ENCODE measurements around the gene CDK19. TPM values are rescaled to one million over a fixed set of nuclear protein-coding genes. Genes with fewer than 3 reads are reported as not detected.

The CDK19 gene
- total and polyA plus RNA-seq, 7 experiments from 2014 or later: 1.3 to 24.4 (median 20.4) TPM

DNA sequence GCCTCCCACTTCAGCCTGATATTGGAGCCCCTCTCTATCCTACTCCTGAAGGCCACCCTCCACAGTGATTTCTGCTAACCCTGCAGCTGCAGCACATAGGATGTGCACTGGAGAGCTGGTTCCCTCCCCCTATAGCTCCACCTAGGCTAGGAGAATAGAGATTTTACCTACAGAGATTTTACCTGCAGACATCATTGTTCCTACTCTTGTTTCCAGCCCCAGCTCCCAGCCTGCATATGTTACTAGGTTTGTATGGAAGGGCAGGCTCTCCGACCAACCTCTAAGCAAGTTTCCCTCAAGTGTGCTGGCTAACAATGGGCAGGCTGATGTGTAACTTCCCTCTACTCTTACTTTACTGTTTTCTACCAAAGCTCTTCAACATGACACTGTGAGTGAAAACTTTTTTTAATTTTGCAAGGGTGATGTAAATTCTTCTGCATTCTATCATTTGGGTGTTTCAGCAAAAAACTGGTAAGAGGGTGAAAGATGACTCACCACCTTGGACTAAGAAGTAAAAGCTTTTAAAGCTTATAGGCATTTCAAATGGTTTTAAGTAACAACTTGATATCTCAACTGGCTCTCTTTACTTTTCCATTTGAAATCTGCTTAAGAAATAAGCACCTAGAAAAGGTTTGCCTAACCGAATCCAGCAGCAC is 106.8 kb downstream of the CDK19 start:
- ChIA-PET POLR2A (interaction anchor here (1.3 kb wide), 1 partner anchor 166 kb away, joined by 3 read pairs; the partner anchor contains the start of gene AMD1), CTCF (no interaction called here)
- Mint-ChIP-seq H3K9me3 (peaks cover 0 to 3% (median 0%) of the 10 kb centered on the region in 11 donors), H3K4me1 (peaks cover 0 to 16% (median 0%) of the 10 kb centered on the region in 7 donors), H3K27ac (no peak overlapping the region), H3K4me3 (no peak overlapping the region), H3K36me3 (peaks cover 0 to 27% (median 17%) of the 10 kb centered on the region in 5 donors), H3K27me3 (no peaks in the 10 kb centered on the region)
- DNase-seq (no peak), ATAC-seq (peak; percentile 37)
- Histone ChIP-seq H3K27me3 (ENCODE audit: control insufficient read depth in 2 of 2, insufficient read depth in 2 of 2, low read length in 2 of 2) (no peaks in the 10 kb centered on the region), H3K4me1 (ENCODE audit: control insufficient read depth in 2 of 2, insufficient read depth in 2 of 2, low read length in 2 of 2) (no peaks in the 10 kb centered on the region), H3K4me3 (ENCODE audit: low read length) (no peak overlapping the region), H3K9me3 (ENCODE audit: control insufficient read depth in 2 of 3, low read length in 3 of 3) (no peaks in the 10 kb centered on the region), H3K27ac (ENCODE audit: low read depth, low read length) (no peak overlapping the region), H3K36me3 (ENCODE audit: control insufficient read depth in 2 of 3, insufficient read depth in 3 of 3, low read length in 3 of 3) (no peaks in the 10 kb centered on the region)
- intact Hi-C loops (cut with micrococcal nuclease): no loop called here

DNA sequence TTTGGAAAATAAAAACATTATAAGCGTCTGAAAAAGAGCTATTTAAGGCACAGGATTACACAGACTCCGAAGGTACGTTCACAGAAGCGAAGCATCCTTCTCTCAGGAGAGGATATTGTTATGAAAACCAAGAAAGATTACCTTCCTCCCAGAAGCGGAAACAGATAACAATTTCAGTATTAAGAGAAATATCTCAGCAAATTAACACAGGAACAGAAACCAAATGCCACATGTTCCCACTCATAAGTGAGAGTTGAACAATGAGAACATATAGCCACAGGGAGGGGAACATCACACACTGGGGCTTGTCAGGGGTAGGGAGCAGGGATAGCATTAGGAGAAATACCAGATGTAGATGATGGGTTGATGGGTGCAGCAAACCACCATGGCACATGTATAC is 109.7 kb downstream of the CDK19 start:
- intact Hi-C loops (cut with micrococcal nuclease): no loop called here
- ChIA-PET POLR2A (no interaction called here), CTCF (no interaction called here)
- peaks cover 0 to 18% (median 11%) of the 10 kb centered on the region in 5 donors for H3K36me3 Mint-ChIP-seq
- no peaks in the 10 kb centered on the region for H3K9me3 Mint-ChIP-seq
- no peak overlapping the region for H3K4me3 Mint-ChIP-seq
- H3K4me3 ChIP-seq (ENCODE audit: low read length): no peak overlapping the region
- no peak for ATAC-seq
- no peaks in the 10 kb centered on the region for H3K9me3 ChIP-seq (ENCODE audit: control insufficient read depth in 2 of 3, low read length in 3 of 3)
- DNase-seq: no peak
- no peak overlapping the region for H3K27ac ChIP-seq (ENCODE audit: low read depth, low read length)
- H3K36me3 ChIP-seq (ENCODE audit: control insufficient read depth in 2 of 3, insufficient read depth in 3 of 3, low read length in 3 of 3): no peaks in the 10 kb centered on the region
- H3K4me1 Mint-ChIP-seq: peaks cover 0 to 13% (median 0%) of the 10 kb centered on the region in 7 donors
- H3K4me1 ChIP-seq (ENCODE audit: control insufficient read depth in 2 of 2, insufficient read depth in 2 of 2, low read length in 2 of 2): no peaks in the 10 kb centered on the region
- no peaks in the 10 kb centered on the region for H3K27me3 ChIP-seq (ENCODE audit: control insufficient read depth in 2 of 2, insufficient read depth in 2 of 2, low read length in 2 of 2)
- no peaks in the 10 kb centered on the region for H3K27me3 Mint-ChIP-seq
- H3K27ac Mint-ChIP-seq: no peak overlapping the region

DNA sequence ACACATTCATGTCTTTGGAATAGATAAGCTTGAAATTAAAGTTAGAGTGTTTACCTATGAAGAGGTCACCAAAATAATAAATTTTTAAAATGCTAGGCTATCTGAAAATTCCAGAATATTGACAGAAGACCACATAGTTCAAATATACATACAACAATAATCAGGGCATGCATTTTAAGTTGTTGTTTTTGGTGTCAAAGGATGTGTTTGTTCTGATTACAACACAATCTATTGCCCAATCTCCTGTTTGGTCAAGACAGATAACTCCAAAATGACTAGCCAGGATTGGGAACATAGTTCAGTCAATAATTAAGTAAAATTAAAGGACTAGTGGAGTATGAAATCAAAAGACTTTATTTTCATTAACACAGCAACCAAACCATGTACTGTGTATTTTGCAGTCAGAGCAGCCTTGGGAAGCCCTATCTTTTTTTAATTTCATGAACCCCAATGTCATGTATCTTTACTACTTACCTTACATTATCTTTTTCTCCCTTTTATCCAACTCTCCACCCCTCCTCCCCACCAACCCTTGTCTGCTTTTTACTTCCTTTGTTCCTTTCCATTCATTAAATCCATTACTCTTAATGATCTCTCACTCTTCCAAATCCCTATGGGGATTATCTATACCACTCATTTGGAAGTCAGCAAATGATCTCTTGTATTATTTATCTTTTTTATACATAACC is 111.2 kb downstream of the CDK19 start:
- Histone ChIP-seq H3K4me1 (ENCODE audit: control insufficient read depth in 2 of 2, insufficient read depth in 2 of 2, low read length in 2 of 2) (no peaks in the 10 kb centered on the region), H3K36me3 (ENCODE audit: control insufficient read depth in 2 of 3, insufficient read depth in 3 of 3, low read length in 3 of 3) (no peaks in the 10 kb centered on the region), H3K9me3 (ENCODE audit: control insufficient read depth in 2 of 3, low read length in 3 of 3) (no peaks in the 10 kb centered on the region), H3K4me3 (ENCODE audit: low read length) (no peak overlapping the region), H3K27ac (ENCODE audit: low read depth, low read length) (no peak overlapping the region), H3K27me3 (ENCODE audit: control insufficient read depth in 2 of 2, insufficient read depth in 2 of 2, low read length in 2 of 2) (no peaks in the 10 kb centered on the region)
- intact Hi-C loops (cut with micrococcal nuclease): no loop called here
- DNase-seq (no peak), ATAC-seq (no peak)
- Mint-ChIP-seq H3K27ac (no peak overlapping the region), H3K36me3 (peaks cover 0 to 9% (median 4%) of the 10 kb centered on the region in 5 donors), H3K4me3 (no peak overlapping the region), H3K9me3 (no peaks in the 10 kb centered on the region), H3K4me1 (peaks cover 0 to 11% (median 0%) of the 10 kb centered on the region in 7 donors), H3K27me3 (no peaks in the 10 kb centered on the region)
- CTCF ChIA-PET: no interaction called here
- POLR2A ChIA-PET: no interaction called here

DNA sequence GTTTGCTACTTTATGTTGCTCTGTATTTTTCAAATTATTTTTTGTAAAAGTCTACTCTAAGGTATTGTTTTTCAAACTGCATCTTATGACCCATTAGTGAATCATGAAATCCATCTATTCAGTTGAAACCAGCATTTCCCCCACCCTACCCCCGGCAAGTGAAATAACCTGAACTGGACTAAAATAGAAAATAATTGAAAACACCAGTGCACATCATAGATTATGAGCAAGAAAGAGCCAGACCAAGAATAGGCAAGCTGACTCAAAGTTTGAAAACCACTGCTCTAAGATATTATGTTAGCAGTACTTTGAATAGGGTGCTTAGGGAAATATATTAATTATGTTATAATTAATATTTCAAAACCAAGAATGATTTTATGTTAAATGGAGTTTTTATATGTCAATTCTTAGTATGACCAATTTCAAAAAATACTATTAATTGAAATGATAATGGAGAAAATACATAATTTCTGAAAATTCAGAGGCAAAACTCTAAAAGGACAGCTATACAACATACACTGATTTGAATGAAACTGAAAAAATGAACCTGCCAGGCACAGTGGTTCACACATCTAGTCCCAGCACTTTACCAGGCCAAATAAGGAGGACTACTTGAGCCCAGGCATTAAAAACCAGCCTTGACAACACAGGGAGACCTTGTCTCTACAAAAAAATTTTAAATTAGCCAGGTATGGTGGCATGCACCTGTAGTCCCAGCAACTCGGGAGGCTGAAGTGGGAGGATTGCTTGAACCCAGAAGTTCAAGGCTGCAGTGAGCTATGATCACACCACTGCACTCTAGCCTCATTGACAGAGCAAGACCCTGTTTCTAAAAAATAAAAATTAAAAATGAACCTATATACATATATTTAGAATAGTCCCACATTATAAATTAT is 112.0 kb downstream of the CDK19 start:
- Histone ChIP-seq H3K4me3 (ENCODE audit: low read length) (no peak overlapping the region), H3K4me1 (ENCODE audit: control insufficient read depth in 2 of 2, insufficient read depth in 2 of 2, low read length in 2 of 2) (no peaks in the 10 kb centered on the region), H3K27me3 (ENCODE audit: control insufficient read depth in 2 of 2, insufficient read depth in 2 of 2, low read length in 2 of 2) (no peaks in the 10 kb centered on the region), H3K9me3 (ENCODE audit: control insufficient read depth in 2 of 3, low read length in 3 of 3) (no peaks in the 10 kb centered on the region), H3K36me3 (ENCODE audit: control insufficient read depth in 2 of 3, insufficient read depth in 3 of 3, low read length in 3 of 3) (no peaks in the 10 kb centered on the region), H3K27ac (ENCODE audit: low read depth, low read length) (no peak overlapping the region)
- H3K27ac Mint-ChIP-seq: peak overlapping the region in 2 of 9 donors; percentile 21 to 63
- no peaks in the 10 kb centered on the region for H3K9me3 Mint-ChIP-seq
- POLR2A ChIA-PET: interaction anchor here (1.0 kb wide), 1 partner anchor 171 kb away, joined by 4 read pairs; the partner anchor contains the start of gene AMD1
- DNase-seq: no peak
- intact Hi-C loops (cut with micrococcal nuclease): no loop called here
- H3K4me1 Mint-ChIP-seq: peaks cover 0 to 9% (median 0%) of the 10 kb centered on the region in 7 donors
- H3K27me3 Mint-ChIP-seq: no peaks in the 10 kb centered on the region
- H3K4me3 Mint-ChIP-seq: no peak overlapping the region
- ATAC-seq: no peak
- H3K36me3 Mint-ChIP-seq: peaks cover 0 to 12% (median 6%) of the 10 kb centered on the region in 5 donors
- CTCF ChIA-PET: no interaction called here

DNA sequence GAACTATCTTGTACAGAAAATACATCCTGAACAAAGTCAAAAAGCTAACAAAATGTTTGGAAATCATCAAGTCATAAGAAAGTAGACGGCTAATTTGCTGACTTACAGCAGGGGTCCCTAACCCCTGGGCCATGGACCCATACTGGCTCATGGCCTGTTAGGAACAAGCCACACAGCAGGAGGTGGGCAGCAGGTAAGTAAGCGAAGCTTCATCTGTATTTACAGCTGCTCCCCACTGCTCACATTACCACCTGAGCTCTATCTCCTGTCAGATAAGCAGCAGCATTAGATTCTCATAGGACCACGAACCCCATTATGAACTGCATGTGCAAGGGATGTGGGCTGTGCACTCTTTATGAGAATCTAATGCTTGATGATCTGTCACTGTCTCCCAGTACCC is 115.5 kb downstream of the CDK19 start:
- intact Hi-C loops (cut with micrococcal nuclease): no loop called here
- Histone ChIP-seq H3K36me3 (ENCODE audit: control insufficient read depth in 2 of 3, insufficient read depth in 3 of 3, low read length in 3 of 3) (no peaks in the 10 kb centered on the region), H3K27ac (ENCODE audit: low read depth, low read length) (no peak overlapping the region), H3K4me3 (ENCODE audit: low read length) (no peak overlapping the region), H3K9me3 (ENCODE audit: control insufficient read depth in 2 of 3, low read length in 3 of 3) (no peaks in the 10 kb centered on the region), H3K27me3 (ENCODE audit: control insufficient read depth in 2 of 2, insufficient read depth in 2 of 2, low read length in 2 of 2) (no peaks in the 10 kb centered on the region), H3K4me1 (ENCODE audit: control insufficient read depth in 2 of 2, insufficient read depth in 2 of 2, low read length in 2 of 2) (no peaks in the 10 kb centered on the region)
- ChIA-PET CTCF (interaction anchor here (1.9 kb wide), 1 partner anchor 17 kb away, joined by 6 read pairs; no protein-coding TSS in a partner anchor), POLR2A (no interaction called here)
- Mint-ChIP-seq H3K4me3 (no peak overlapping the region), H3K9me3 (peaks cover 0 to 10% (median 0%) of the 10 kb centered on the region in 11 donors), H3K27me3 (no peaks in the 10 kb centered on the region), H3K27ac (peak overlapping the region in 1 of 9 donors; percentile 27), H3K36me3 (peaks cover 3 to 23% (median 21%) of the 10 kb centered on the region in 5 donors), H3K4me1 (peaks cover 0 to 9% (median 0%) of the 10 kb centered on the region in 7 donors)
- no peak for DNase-seq
- ATAC-seq: no peak

DNA sequence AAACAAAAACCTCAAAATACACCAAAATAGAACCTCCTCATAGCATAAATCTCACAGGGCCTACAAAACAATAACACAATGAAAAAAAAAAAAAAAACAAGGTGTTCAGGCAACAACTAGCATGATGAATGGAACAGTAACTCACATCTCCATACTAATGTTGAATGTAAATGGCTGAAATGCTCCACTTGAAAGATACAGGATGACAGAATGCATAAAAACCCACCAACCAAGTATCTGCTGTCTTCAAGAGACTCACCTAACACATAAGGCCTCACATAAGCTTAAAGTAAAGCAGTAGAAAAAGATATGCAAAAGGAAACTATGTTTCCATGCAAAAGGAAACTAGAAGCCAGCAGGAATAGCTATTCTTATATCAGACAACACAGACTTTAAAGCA is 121.3 kb downstream of the CDK19 start:
- Histone ChIP-seq H3K4me3 (ENCODE audit: low read length) (no peak overlapping the region), H3K4me1 (ENCODE audit: control insufficient read depth in 2 of 2, insufficient read depth in 2 of 2, low read length in 2 of 2) (peaks cover 0 to 3% of the 10 kb centered on the region in 2 donors), H3K27ac (ENCODE audit: low read depth, low read length) (no peak overlapping the region), H3K36me3 (ENCODE audit: control insufficient read depth in 2 of 3, insufficient read depth in 3 of 3, low read length in 3 of 3) (no peaks in the 10 kb centered on the region), H3K27me3 (ENCODE audit: control insufficient read depth in 2 of 2, insufficient read depth in 2 of 2, low read length in 2 of 2) (no peaks in the 10 kb centered on the region), H3K9me3 (ENCODE audit: control insufficient read depth in 2 of 3, low read length in 3 of 3) (no peaks in the 10 kb centered on the region)
- peaks cover 3 to 47% (median 31%) of the 10 kb centered on the region in 5 donors for H3K36me3 Mint-ChIP-seq
- H3K4me1 Mint-ChIP-seq: peaks cover 7 to 17% (median 10%) of the 10 kb centered on the region in 7 donors
- no peaks in the 10 kb centered on the region for H3K27me3 Mint-ChIP-seq
- DNase-seq (no peak), ATAC-seq (no peak)
- intact Hi-C loops (cut with micrococcal nuclease): no loop called here
- peaks cover 0 to 14% (median 3%) of the 10 kb centered on the region in 11 donors for H3K9me3 Mint-ChIP-seq
- H3K27ac Mint-ChIP-seq: peak overlapping the region in 1 of 9 donors; percentile 0
- CTCF ChIA-PET: no interaction called here
- H3K4me3 Mint-ChIP-seq: no peak overlapping the region
- POLR2A ChIA-PET: interaction anchor here (0.7 kb wide), 1 partner anchor 180 kb away, joined by 3 read pairs; the partner anchor contains the start of gene AMD1
